VCaP (cell line): ENCODE results near the gene HSD11B1.
A peak's percentile ranks its signal among the peaks of the same experiment; 100 is the strongest.
"Not testable (repeated sequence)": the region's sequence is repeated elsewhere in the genome, so short reads cannot be mapped to it uniquely, and the experiment has no call there.

Experiments used
- H3K27ac ChIP-seq: fragments of 450-650 bp; 2 replicates; pipeline ENCODE4 v1.5.1; 2017
- TF ChIP-seq, protein P1 (sequence below): fragments of 450-650 bp; conservative IDR thresholded peaks from 2 replicates; pipeline ENCODE4 v1.5.1; 2017; ENCODE audit warnings: mild to moderate bottlenecking, moderate library complexity

The HSD11B1 gene

DNA sequence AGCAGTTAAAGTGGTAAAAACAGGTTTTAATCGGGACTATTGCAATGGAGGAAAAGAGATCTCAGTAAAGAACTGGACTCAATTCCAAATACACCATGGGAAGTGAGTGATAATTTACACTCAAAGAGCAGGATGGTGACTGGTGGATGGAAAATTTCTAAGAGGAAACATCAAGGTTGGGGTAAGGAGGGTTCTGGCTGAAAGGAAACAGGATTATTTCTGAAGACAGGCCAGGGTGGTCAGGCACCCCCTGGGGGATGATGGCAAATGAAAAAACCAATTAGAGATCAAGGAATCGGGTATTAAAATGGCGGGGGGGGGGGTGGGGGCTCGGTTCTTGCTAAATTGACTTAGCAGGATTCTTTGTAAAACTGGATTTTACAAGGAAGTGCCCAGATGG lies 12.3 kb upstream of the HSD11B1 start:
- H3K27ac ChIP-seq: no peak overlapping the region; the same call in 1 of the 2 replicates
- TF ChIP-seq, protein P1, sequence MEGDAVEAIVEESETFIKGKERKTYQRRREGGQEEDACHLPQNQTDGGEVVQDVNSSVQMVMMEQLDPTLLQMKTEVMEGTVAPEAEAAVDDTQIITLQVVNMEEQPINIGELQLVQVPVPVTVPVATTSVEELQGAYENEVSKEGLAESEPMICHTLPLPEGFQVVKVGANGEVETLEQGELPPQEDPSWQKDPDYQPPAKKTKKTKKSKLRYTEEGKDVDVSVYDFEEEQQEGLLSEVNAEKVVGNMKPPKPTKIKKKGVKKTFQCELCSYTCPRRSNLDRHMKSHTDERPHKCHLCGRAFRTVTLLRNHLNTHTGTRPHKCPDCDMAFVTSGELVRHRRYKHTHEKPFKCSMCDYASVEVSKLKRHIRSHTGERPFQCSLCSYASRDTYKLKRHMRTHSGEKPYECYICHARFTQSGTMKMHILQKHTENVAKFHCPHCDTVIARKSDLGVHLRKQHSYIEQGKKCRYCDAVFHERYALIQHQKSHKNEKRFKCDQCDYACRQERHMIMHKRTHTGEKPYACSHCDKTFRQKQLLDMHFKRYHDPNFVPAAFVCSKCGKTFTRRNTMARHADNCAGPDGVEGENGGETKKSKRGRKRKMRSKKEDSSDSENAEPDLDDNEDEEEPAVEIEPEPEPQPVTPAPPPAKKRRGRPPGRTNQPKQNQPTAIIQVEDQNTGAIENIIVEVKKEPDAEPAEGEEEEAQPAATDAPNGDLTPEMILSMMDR: no peak

DNA sequence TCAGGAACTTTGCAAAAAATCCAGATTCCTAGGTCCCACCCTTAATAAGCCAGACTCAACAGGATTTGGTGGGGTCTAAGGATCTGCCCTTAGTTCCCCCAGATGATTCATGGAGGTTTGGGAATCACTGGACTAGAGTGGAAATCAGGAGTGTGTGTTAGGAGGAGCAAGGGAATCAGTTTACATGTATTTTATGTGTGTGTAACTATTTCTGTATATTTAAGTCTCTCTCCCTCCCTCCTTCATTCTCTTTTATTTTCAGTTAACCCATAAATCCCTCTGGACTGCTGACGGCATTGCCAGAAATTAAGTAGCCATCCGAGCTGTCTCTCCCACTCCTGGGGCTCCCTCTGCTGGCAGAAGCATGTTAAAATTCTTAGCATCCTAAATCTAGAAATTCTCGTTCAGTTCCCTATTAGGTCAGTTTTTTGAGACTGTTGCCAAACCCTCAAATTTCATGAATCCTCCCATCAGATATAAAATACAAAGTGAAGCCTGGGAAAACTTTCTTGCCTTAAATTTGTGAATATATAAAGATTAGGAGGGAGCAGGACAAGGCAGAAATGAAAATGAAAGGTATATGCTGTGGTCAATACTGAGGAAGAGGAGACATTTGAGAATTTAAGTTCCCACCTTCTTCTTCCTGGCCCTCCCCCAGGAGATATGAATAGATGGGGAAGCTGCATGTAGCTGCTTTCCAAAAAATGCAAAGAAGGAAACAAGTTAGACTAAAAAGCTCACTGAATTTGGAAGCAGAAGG lies 11.7 kb upstream of the HSD11B1 start:
- TF ChIP-seq, protein P1: peak; percentile 91
- no peak overlapping the region; the same call in 1 of the 2 replicates for H3K27ac ChIP-seq

- no peak overlapping the region for H3K27ac ChIP-seq
These were observed 8.0 kb upstream of the HSD11B1 start for GRCh38 chr1:209696673-209697072.

GRCh38 chr1:209697126-209697525 lies 7.5 kb upstream of the HSD11B1 start:
- H3K27ac ChIP-seq: no peak overlapping the region
- TF ChIP-seq, protein P1: no peak

More at GRCh38 chr1:209696673-209697072, 8.0 kb upstream of the HSD11B1 start:
- TF ChIP-seq, protein P1: no peak

DNA sequence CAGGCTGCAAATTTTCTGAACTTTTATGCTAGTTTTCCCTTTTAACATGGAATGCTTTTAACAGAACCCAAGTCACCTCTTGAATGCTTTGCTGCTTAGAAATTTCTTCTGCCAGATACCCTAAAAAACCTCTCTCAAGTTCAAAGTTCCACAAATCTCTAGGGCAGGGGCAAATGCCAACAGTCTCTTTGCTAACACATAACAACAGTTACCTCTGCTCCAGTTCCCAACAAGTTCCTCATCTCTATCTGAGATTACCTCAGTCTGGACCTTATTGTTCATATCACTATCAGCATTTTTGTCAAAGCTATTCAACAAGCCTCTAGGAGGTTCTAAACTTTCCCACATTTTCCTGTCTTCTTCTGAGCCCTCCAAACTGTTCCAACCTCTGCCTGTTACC lies 4.0 kb upstream of the HSD11B1 start:
- not testable (repeated sequence) for H3K27ac ChIP-seq

GRCh38 chr1:209702832-209703231 lies 1.8 kb upstream of the HSD11B1 start:
- H3K27ac ChIP-seq: no peak overlapping the region
- TF ChIP-seq, protein P1: no peak

DNA sequence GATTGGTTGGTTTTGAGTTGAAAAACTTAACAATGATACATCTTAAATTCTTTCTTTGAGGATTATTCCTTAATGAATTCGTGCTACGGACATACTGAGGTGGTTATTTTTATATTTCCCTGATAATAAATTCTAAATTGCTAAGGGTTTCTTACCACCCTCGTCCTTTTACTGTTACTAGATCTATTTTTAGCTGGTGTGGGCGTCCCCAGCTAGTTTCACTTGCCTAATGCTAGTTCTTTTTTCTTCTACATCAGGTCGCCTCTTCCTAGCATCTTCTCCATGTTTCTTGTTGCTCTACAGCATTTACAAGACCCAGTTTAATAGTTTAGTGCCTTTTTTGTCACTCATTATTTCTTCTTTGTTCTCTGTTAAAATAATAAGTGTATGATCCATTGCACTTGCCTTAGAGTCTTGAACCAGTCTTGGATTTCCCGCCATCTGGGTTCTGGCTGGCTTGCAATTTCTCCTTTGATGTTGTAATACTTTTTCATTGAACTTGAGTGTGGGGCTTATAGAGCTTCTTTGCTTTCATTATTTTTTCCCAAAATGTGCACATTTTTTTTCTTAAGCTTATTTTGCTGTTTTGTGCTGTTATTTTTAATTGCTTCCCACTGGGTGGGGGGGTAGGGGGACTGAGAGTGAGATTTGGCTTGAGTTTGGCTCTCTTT lies 677 bp upstream of the HSD11B1 start:
- no peak overlapping the region for H3K27ac ChIP-seq
- TF ChIP-seq, protein P1: no peak
